Cardiac muscle cell (in vitro differentiated cells and primary cell): ENCODE data around the gene SLC26A6. TPM values are rescaled to one million over a fixed set of nuclear protein-coding genes. Genes with fewer than 3 reads are reported as not detected.

ENCODE experiments used
- DNase-seq, 2 donors: peaks; one replicate each; pipeline versions ENCODE4 v3.0.0 to v3.0.0-alpha.2; 2010 to 2017; ENCODE audit warnings: low read depth in 1 of 2, low spot score in 1 of 2
- H3K27ac ChIP-seq: fragments of 200-600 bp; sonication (generic); 2 replicates; pipeline ENCODE4 v1.5.1; 2016
- H3K27me3 ChIP-seq: fragments of 200-600 bp; sonication (generic); 2 replicates; pipeline ENCODE4 v1.6.0; 2016; ENCODE audit warnings: control low read depth
- H3K36me3 ChIP-seq: fragments of 200-600 bp; sonication (generic); 2 replicates; pipeline ENCODE4 v1.5.1; 2016; ENCODE audit warnings: control low read depth
- H3K4me1 ChIP-seq: fragments of 200-600 bp; sonication (generic); 2 replicates; pipeline ENCODE4 v1.8.1; 2017; ENCODE audit warnings: low read depth, mild to moderate bottlenecking, mixed run types
- H3K4me3 ChIP-seq: fragments of 200-600 bp; sonication (generic); 2 replicates; pipeline ENCODE4 v1.5.1; 2016; ENCODE audit warnings: mild to moderate bottlenecking
- H3K9me3 ChIP-seq: fragments of 200-600 bp; sonication (generic); 2 replicates; pipeline ENCODE4 v1.5.1; 2017; ENCODE audit warnings: low read depth, mild to moderate bottlenecking, control low read depth
- polyA plus RNA-seq: library from polyadenylated mRNA; unstranded; fragments of >200 nt; fragmentation: Nextera tagmentation; extraction: Ambion mirVana; gene quantifications from 2 replicates; pipeline ENCODE4 v1.2.1, GENCODE V29; 2016
- total RNA-seq: library from RNA; depleted of rRNA; stranded (reverse); fragments of >200 nt; gene quantifications from 2 replicates; pipeline ENCODE4 v1.2.3, GENCODE V29; 2016
- TF ChIP-seq, protein P1 (sequence below): IDR thresholded peaks from 2 replicates; pipeline ENCODE4 v1.5.1; 2012; ENCODE audit warnings: low read depth, mild to moderate bottlenecking, low read length

SLC26A6 gene
- total and polyA plus RNA-seq, 2 experiments from 2014 or later: 68.1 to 87.4 TPM

DNA sequence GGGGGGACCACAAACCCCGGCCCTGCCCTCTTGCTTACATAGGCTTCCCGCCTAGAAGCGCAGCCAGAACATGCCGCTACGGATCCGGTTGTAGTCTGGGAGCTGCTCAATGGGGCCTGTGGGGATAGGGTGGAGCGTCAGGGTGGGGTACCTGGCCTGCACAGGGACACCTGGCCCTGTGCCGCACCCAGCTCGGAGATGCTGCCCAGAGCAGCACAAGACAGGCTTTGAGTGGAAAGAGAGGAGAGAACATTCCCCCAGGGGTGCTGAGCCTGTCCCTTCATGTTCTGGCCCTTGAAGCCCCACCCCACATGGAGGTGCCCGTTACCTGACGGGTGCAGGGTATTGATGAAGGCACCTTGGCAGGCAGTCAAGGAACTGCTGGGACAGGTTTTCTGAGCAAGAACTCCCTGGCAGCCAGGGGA is 36.2 kb downstream of the SLC26A6 start:
- TF ChIP-seq, protein P1, sequence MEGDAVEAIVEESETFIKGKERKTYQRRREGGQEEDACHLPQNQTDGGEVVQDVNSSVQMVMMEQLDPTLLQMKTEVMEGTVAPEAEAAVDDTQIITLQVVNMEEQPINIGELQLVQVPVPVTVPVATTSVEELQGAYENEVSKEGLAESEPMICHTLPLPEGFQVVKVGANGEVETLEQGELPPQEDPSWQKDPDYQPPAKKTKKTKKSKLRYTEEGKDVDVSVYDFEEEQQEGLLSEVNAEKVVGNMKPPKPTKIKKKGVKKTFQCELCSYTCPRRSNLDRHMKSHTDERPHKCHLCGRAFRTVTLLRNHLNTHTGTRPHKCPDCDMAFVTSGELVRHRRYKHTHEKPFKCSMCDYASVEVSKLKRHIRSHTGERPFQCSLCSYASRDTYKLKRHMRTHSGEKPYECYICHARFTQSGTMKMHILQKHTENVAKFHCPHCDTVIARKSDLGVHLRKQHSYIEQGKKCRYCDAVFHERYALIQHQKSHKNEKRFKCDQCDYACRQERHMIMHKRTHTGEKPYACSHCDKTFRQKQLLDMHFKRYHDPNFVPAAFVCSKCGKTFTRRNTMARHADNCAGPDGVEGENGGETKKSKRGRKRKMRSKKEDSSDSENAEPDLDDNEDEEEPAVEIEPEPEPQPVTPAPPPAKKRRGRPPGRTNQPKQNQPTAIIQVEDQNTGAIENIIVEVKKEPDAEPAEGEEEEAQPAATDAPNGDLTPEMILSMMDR: no peak

DNA sequence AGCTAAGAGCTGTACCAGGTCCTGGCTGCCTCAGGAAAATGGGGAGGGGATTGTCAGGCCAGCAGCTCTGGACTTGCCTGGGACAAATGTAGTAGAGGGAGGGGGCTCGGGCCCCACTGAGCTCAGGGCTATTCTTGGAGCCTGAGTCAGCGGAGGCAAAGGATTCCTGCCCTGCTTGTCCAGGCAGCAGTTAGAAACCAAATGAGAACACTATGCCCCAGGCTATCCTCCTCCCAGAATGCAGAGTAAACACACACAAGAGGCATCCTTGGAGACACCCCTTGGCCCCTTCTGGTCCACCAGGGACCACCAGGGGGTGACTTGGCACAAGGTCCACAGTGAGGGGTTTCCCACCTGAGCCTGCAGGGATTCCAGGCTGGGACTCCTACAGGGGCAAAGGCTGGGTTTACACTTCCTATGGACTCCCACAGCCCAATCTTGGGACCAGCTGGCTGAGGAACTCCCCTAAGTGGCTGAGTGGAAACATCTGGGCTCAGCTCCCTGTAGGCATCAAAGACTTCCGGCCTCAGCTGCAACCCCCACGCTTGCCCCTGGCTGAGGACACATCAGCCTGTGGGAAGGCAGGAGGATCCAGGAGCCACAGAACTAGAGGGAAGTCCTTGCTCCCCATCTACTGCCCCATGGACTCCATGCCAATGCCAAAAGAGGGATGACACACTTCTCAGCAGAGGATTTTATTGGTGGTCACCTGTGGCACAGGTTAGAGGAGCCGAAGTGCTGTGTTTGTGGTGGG is 36.8 kb downstream of the SLC26A6 start:
- peak; percentile 33 to 95 for DNase-seq
- Histone ChIP-seq H3K27ac (peak overlapping the region; percentile 81), H3K36me3 (peaks cover 36% of the 10 kb centered on the region), H3K27me3 (no peaks in the 10 kb centered on the region), H3K4me3 (no peak overlapping the region), H3K4me1 (peaks cover 6% of the 10 kb centered on the region), H3K9me3 (no peaks in the 10 kb centered on the region)
- TF ChIP-seq, protein P1: no peak

More for the DNA sequence above, 36.2 kb downstream of the SLC26A6 start:
- Histone ChIP-seq H3K27me3 (no peaks in the 10 kb centered on the region), H3K4me1 (peaks cover 6% of the 10 kb centered on the region), H3K27ac (peak overlapping the region; percentile 81), H3K9me3 (no peaks in the 10 kb centered on the region), H3K4me3 (no peak overlapping the region), H3K36me3 (peaks cover 41% of the 10 kb centered on the region)
- no peak for DNase-seq

DNA sequence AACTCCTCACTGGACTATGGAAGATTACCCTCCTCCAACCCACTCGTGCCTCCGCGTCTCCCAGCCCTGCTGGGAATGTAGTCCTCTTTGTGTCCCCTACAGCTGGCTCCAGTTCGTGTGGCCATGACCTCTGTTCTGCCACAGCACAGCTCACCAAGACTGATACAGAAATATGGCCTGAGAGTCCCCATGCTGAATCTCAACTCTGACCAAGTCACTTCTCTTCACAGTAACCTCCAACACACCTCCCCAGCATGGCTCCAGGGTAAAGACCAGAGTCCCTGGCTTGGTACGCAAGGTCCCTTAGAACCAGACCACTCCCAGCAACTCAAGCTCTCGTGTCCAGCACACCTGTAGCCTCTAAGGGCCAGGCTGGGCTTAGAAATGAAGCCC is 37.9 kb downstream of the SLC26A6 start:
- no peaks in the 10 kb centered on the region for H3K27me3 ChIP-seq
- H3K4me1 ChIP-seq: peaks cover 6% of the 10 kb centered on the region
- H3K4me3 ChIP-seq: no peak overlapping the region
- peaks cover 25% of the 10 kb centered on the region for H3K36me3 ChIP-seq
- H3K27ac ChIP-seq: peak overlapping the region; percentile 81
- TF ChIP-seq, protein P1: no peak
- H3K9me3 ChIP-seq: no peaks in the 10 kb centered on the region
- no peak for DNase-seq

DNA sequence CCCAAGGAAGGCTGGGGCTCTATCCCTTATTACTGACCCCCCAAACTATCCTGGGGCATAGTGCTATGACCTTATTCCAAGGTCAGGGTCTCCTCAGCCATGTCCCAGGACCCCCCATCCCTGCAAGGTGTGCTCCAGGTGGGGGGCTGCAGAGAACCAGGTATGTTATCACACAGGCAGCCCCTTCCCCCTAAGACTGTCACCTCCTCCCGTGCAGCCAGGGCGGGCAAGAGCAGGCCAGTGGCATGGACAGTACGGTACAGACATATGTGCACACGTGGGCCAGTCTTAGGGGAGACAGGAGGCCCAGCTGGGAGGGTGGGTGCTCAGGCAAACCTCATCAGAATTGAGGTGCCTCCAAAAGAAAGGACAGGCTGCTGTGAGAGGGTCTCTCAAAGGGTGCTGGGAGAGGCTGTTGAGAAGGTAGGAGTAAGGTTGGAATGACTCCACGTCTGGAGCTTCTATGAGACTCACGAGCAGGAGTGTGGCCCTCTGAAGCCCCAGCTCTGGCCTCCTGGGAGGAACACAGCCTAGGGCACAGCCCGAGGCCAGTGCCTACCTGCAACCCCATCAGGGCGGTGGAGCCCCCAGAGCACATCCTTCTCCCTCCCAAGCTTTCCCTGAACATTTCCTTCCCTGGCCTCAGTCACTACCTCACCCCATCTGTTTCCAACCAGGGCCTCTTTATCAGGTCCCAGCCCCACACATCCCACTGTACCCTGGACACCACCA is 38.4 kb downstream of the SLC26A6 start:
- peak overlapping the region; percentile 81 for H3K27ac ChIP-seq
- peaks cover 6% of the 10 kb centered on the region for H3K4me1 ChIP-seq

DNA sequence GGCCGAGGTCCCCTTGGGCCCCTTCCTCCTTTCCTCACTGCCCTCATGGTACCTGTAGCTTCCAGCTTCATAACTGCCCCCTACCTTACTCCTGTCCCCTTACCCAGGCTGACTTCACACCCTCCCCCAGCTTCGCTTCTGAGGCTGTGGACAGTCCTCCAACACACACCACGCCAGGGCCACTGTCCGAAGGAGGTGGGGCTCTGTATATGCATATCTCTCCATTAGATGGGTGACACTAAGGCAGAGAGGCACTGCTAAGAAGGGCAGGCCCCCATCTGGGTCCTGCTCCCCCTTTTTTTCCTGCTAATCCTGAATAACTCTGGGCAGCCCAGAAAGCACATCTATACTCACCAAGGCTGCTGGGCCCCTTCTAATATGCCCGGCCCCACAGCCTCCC is 39.1 kb downstream of the SLC26A6 start:
- H3K36me3 ChIP-seq: peaks cover 19% of the 10 kb centered on the region
- no peak for DNase-seq
- H3K27ac ChIP-seq: peak overlapping the region; percentile 81
- no peaks in the 10 kb centered on the region for H3K27me3 ChIP-seq
- H3K4me3 ChIP-seq: no peak overlapping the region
- H3K4me1 ChIP-seq: peaks cover 6% of the 10 kb centered on the region
- H3K9me3 ChIP-seq: no peaks in the 10 kb centered on the region
- TF ChIP-seq, protein P1: no peak

More for the DNA sequence above, 38.4 kb downstream of the SLC26A6 start:
- Histone ChIP-seq H3K4me3 (no peak overlapping the region), H3K36me3 (peaks cover 25% of the 10 kb centered on the region), H3K9me3 (no peaks in the 10 kb centered on the region), H3K27me3 (no peaks in the 10 kb centered on the region)
- DNase-seq: no peak
- TF ChIP-seq, protein P1: no peak
